ENCODE data around the gene BIK.

DNA sequence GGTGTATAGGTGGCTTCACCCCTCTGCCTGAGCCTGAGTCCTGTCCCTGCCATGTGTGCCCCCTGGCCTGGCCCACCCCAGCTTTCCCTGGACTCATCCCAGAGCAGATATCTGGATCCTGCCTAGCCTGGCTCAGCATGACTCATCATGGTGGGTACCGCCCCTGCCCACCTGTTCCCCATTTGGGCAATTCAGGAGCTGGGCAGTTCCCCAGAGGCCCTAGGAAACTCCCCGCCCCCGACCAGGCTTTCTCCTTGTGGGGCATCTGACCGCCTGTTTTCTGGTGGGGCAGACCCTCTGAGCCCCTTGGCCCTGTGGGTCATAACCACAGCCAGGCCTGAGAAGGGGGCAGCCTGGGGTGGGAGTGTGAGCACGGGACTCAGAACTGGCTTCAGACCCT is 45.2 kb downstream of the BIK start:
- no peak for TF ChIP-seq POLR2AphosphoS5 (IDR thresholded peaks at IDR 0.05)
- TF ChIP-seq, protein P1, sequence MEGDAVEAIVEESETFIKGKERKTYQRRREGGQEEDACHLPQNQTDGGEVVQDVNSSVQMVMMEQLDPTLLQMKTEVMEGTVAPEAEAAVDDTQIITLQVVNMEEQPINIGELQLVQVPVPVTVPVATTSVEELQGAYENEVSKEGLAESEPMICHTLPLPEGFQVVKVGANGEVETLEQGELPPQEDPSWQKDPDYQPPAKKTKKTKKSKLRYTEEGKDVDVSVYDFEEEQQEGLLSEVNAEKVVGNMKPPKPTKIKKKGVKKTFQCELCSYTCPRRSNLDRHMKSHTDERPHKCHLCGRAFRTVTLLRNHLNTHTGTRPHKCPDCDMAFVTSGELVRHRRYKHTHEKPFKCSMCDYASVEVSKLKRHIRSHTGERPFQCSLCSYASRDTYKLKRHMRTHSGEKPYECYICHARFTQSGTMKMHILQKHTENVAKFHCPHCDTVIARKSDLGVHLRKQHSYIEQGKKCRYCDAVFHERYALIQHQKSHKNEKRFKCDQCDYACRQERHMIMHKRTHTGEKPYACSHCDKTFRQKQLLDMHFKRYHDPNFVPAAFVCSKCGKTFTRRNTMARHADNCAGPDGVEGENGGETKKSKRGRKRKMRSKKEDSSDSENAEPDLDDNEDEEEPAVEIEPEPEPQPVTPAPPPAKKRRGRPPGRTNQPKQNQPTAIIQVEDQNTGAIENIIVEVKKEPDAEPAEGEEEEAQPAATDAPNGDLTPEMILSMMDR (IDR thresholded peaks at IDR 0.05) = no peak

Data from stomach (tissue), 4 donors.